Esophagus (tissue), 2 donors: Measurements from ENCODE around the gene PAPPA2. TPM values are rescaled to one million over a fixed set of nuclear protein-coding genes. Genes with fewer than 3 reads are reported as not detected.

ENCODE experiments used
- H3K27ac ChIP-seq, 2 donors: one replicate each; pipeline ENCODE4 v1.5.1; 2013; ENCODE audit warnings: low read depth in 2 of 2, mild to moderate bottlenecking in 2 of 2, inconsistent platforms in 1 of 2, low read length in 1 of 2, moderate library complexity in 1 of 2
- H3K27me3 ChIP-seq, 2 donors: one replicate each; pipeline ENCODE4 v1.6.1; 2013; ENCODE audit warnings: low read length in 2 of 2, control low read depth in 1 of 2, mild to moderate bottlenecking in 1 of 2; ENCODE audit not compliant: insufficient read depth in 2 of 2, control insufficient read depth in 1 of 2
- H3K36me3 ChIP-seq, 2 donors: one replicate each; pipeline ENCODE4 v1.6.1; 2013; ENCODE audit warnings: low read length in 1 of 2; ENCODE audit not compliant: control insufficient read depth in 2 of 2, insufficient read depth in 2 of 2
- H3K4me1 ChIP-seq, 2 donors: one replicate each; pipeline ENCODE4 v1.6.1; 2013; ENCODE audit warnings: low read length in 1 of 2; ENCODE audit not compliant: control insufficient read depth in 2 of 2, insufficient read depth in 2 of 2
- H3K4me3 ChIP-seq, 2 donors: one replicate each; pipeline ENCODE4 v1.5.1; 2013; ENCODE audit warnings: low read length in 2 of 2, mild to moderate bottlenecking in 2 of 2, low read depth in 1 of 2, moderate library complexity in 1 of 2
- H3K9me3 ChIP-seq, 2 donors: one replicate each; pipeline ENCODE4 v1.6.1; 2013; ENCODE audit warnings: mild to moderate bottlenecking in 2 of 2, low read depth in 1 of 2, low read length in 1 of 2, moderate library complexity in 1 of 2; ENCODE audit not compliant: control insufficient read depth in 2 of 2, insufficient read depth in 1 of 2
- WGBS, 2 donors: extraction: QIAGEN DNeasy Blood & Tissue Kit; methylation state at CpG; one replicate each; pipeline ENCODE4 v1.1.7; 2013; 5-methylcytosine and 5-hydroxymethylcytosine counted together
- polyA plus RNA-seq, 2 donors: library from polyadenylated mRNA; stranded (reverse); fragments of 200-250 nt; gene quantifications; one replicate each; pipeline ENCODE4 v1.2.3, GENCODE V29; 2013
- donor health status: healthy with polysubstance abuse.
- donor health status: Bipolar disorder and iron deficiency.

The PAPPA2 gene
- polyA plus RNA-seq, 2 donors = under 0.01 TPM; not detected in 1

DNA sequence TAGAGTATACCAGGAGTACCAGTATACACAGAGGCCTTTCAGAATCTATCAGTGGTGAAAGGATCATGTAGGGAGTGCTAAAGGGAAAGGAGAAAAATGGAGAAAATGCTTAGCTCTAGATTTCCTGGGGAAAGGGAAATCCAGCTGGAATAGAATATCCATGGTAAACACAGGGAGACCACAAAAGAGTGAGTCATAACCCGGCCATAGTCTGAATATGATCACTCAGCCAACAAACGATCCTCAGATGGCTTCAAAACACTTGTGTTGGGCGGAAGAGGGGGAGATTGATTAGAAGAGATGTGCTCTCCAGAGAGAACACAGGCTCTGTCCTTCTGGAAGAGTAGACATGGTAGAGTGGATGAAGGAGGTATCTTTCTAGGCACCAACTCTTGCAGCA, 180.6 kb downstream of the PAPPA2 start:
- H3K36me3 ChIP-seq = no peaks in the 10 kb centered on the region
- H3K4me3 ChIP-seq = no peak overlapping the region
- WGBS, 2 donors = 56 to 59% methylated on average over 3 of the region's 3 CpGs
- H3K27me3 ChIP-seq = no peaks in the 10 kb centered on the region
- H3K9me3 ChIP-seq = no peaks in the 10 kb centered on the region
- H3K4me1 ChIP-seq = no peaks in the 10 kb centered on the region
- no peak overlapping the region for H3K27ac ChIP-seq

DNA sequence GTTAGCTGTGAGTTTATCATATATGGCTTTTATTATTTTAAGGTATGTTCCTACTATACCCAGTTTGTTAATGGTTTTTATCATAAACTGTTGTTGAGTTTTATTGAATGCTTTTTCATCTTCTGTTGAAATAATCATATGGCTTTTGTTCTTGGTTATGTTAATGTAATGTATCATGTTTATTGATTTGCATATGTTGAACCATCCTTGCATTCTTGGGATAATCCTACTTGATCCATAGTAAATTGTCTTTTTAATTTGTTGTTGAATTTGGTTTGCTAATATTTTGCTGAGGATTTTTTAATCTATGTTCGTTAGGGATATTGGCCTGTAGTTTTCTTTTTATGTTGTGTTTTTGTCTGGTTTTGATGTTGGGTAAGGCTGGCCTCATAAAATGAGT, 185.6 kb downstream of the PAPPA2 start:
- no peak overlapping the region for H3K27ac ChIP-seq
- H3K4me3 ChIP-seq = no peak overlapping the region
- 50 to 72% methylated on average over 1 of the region's 1 CpG for WGBS, 2 donors
- no peaks in the 10 kb centered on the region for H3K27me3 ChIP-seq
- H3K4me1 ChIP-seq = no peaks in the 10 kb centered on the region
- peaks cover 0 to 3% of the 10 kb centered on the region in 2 donors for H3K9me3 ChIP-seq
- H3K36me3 ChIP-seq = no peaks in the 10 kb centered on the region

DNA sequence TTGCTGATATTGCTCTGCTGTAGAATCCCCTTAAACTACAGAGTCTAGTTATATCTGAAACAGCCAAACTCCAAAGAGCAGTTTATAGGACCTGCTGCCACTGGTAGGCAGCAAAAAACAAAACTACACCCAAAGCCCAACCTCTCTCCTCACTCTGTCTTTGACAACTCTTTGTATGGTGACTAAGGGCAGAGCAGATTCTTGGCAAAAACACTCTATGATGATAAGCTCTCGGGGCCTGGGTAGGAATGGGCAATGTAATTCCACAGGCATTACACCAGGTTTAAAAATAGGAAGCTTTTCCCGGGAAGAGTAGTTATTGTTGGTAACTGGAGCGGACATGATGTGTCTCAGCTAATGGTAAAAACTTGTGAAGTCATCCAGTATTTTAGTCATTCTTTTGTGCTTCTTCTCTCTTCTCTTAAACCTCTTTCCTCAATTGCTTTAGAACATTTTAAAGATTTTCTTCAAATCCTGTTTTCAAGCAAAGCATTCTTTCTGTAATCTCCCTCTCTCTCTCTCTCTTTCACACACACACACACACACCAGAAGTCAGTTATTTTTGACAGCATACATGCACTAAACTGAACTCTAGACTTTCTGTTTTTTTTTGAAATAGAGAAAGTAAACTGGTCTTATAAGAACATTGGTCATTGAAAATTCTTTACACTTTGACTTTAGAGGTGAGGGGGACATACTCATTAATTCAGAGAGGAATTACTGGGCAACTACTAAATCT, 193.5 kb downstream of the PAPPA2 start:
- peaks cover 0 to 5% of the 10 kb centered on the region in 2 donors for H3K9me3 ChIP-seq
- no peaks in the 10 kb centered on the region for H3K4me1 ChIP-seq
- H3K36me3 ChIP-seq = no peaks in the 10 kb centered on the region
- H3K27me3 ChIP-seq = peaks cover 0 to 2% of the 10 kb centered on the region in 2 donors
- H3K4me3 ChIP-seq = no peak overlapping the region
- 49 to 50% methylated on average over 3 of the region's 3 CpGs for WGBS, 2 donors
- H3K27ac ChIP-seq = no peak overlapping the region

DNA sequence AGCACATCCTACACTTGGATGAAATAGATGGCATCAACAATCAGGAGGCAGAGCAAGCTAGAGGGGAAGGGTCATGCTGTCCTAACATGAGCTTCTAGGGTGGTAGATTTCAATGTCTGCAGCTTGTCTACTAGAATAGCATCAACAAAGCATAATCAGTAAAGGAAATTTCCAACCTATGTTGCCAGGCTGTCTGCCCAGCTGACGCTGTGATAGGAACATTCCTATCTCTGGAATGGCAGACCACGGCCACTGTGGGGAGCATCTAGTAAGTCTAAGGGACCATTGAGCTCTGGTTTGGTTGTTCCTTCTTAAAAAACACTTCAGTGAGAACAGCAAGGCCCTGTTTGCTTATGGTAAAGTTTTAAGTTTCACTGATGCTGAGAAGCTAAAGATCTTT, 206.8 kb downstream of the PAPPA2 start:
- Histone ChIP-seq H3K27ac (no peak overlapping the region), H3K4me1 (no peaks in the 10 kb centered on the region), H3K4me3 (no peak overlapping the region), H3K27me3 (no peaks in the 10 kb centered on the region), H3K9me3 (peaks cover 0 to 2% of the 10 kb centered on the region in 2 donors), H3K36me3 (no peaks in the 10 kb centered on the region)
- 59 to 73% methylated on average over 2 of the region's 2 CpGs for WGBS, 2 donors

DNA sequence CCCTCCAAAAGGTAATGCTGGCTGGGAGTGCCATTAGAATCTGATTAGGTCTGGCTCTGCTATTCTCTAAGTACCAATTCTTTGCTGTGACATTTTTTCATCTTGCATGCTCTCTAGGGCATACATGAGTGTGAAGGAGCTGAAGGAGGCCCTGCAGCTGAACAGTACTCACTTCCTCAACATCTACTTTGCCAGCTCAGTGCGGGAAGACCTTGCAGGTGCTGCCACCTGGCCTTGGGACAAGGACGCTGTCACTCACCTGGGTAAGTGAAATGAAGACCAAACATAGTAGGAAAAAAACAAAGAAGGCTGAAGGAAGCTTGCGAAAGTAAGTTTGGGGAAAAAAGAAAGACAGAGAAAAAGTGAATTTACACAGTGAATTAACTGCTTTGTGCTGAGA, 207.9 kb downstream of the PAPPA2 start:
- Histone ChIP-seq H3K9me3 (peaks cover 0 to 2% of the 10 kb centered on the region in 2 donors), H3K4me1 (no peaks in the 10 kb centered on the region), H3K27me3 (no peaks in the 10 kb centered on the region), H3K27ac (no peak overlapping the region), H3K4me3 (no peak overlapping the region), H3K36me3 (no peaks in the 10 kb centered on the region)
- 47 to 56% methylated on average over 3 of the region's 3 CpGs for WGBS, 2 donors

DNA sequence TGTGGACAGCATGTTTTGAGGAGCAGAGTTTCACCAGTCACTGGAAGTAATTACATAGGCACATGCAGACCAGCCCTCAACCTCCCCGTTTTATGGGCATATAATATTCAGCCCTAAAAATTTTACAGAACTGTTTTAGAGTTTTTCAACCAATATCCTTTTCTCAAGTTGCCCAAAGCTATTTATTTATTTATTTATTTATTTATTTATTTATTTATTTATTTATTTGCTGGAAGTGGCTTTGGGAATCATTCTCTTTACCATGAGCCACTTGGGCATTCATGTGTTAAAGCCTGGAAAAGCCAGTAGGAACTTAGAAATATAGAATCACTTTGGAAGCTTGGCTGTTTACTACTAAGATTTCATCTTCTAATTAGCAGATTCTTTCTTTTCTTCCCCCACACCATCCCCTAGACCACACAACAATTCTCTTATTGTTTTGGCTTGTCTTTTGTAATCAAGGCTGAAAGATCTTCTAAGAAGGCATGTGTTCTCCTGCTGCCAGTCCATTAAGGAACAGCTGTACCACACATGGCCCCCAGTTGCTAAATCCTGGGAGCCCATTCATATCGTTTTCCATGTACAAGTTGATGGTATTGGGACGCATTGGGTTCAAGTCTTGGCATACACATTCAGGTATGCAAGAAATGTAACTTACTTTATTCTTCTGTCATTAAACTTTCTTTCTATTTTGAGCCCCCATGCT, 220.0 kb downstream of the PAPPA2 start:
- no peaks in the 10 kb centered on the region for H3K4me1 ChIP-seq
- no peaks in the 10 kb centered on the region for H3K36me3 ChIP-seq
- H3K27ac ChIP-seq = no peak overlapping the region
- H3K27me3 ChIP-seq = no peaks in the 10 kb centered on the region
- no peaks in the 10 kb centered on the region for H3K9me3 ChIP-seq
- no peak overlapping the region for H3K4me3 ChIP-seq
- 72 to 80% methylated on average over 3 of the region's 3 CpGs for WGBS, 2 donors

DNA sequence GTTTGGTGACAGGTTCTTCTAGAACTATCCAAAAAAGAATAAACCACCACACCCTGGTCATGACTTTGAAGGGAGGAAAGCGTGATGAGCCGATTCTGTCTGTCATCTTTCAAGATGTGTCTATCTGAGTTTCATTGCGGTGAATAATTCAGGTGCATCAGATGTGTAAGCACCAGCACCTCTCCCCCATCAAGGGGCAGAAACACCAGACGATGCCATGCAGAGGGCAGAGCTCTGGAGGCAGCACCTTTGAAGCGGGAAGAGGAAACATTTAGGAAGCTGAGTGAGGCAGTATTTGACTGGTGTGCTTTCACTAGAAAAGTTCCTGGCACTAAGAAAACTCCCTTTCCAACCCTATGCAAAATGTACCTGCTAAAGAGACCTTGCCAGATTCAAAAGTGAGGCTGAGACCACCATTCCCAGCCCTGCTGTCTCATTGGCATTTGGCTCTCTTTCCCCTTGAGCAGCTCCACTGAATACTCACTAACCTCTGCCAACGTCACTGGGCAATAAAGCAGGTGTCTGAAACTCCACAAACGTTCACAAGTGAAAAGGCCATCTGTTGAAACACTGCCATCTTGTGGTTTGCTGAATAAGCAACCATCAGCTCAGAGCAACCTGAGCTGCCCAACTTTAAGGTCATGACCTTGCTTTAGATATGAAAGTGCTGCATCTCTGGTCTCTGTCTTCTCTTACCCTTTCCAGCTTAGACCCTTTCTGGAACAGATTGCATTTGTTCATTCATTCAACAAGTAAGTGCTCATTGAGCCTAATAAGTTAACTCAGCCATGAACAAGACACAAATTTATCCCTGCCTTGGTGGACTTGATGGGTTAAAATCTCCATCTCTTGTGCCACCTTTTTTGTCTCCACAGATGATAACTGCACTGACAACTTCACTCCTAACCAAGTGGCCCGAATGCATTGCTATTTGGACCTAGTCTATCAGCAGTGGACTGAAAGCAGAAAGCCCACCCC, 228.6 kb downstream of the PAPPA2 start:
- WGBS, 2 donors = 54 to 55% methylated on average over 8 of the region's 8 CpGs

DNA sequence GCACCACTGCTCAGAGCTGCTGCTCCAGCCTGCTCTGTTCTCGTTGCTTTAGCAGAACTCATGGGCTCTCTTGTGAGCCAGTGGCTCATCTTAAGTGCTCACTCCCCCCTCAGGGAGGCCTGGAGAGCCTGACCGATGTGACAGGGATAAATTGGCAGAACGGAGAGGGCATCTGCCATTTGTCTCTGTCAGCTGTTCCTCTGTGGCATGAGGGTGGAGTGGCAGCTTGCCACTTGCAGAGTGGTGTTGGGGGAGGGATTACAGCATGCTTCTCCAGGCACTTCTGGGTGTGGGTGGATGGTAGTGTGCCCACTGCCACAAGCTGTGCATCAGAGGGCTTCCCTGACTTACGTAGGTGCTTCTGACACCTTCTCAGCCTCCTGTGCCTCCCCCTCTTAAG, 229.5 kb downstream of the PAPPA2 start:
- no peak overlapping the region for H3K4me3 ChIP-seq
- 58 to 72% methylated on average over 4 of the region's 4 CpGs for WGBS, 2 donors
- H3K36me3 ChIP-seq = no peaks in the 10 kb centered on the region
- no peaks in the 10 kb centered on the region for H3K9me3 ChIP-seq
- H3K4me1 ChIP-seq = no peaks in the 10 kb centered on the region
- H3K27me3 ChIP-seq = no peaks in the 10 kb centered on the region
- no peak overlapping the region for H3K27ac ChIP-seq

More for the DNA sequence above, 228.6 kb downstream of the PAPPA2 start:
- no peaks in the 10 kb centered on the region for H3K4me1 ChIP-seq
- no peaks in the 10 kb centered on the region for H3K27me3 ChIP-seq
- no peak overlapping the region for H3K27ac ChIP-seq
- no peaks in the 10 kb centered on the region for H3K36me3 ChIP-seq
- H3K9me3 ChIP-seq = no peaks in the 10 kb centered on the region
- no peak overlapping the region for H3K4me3 ChIP-seq

DNA sequence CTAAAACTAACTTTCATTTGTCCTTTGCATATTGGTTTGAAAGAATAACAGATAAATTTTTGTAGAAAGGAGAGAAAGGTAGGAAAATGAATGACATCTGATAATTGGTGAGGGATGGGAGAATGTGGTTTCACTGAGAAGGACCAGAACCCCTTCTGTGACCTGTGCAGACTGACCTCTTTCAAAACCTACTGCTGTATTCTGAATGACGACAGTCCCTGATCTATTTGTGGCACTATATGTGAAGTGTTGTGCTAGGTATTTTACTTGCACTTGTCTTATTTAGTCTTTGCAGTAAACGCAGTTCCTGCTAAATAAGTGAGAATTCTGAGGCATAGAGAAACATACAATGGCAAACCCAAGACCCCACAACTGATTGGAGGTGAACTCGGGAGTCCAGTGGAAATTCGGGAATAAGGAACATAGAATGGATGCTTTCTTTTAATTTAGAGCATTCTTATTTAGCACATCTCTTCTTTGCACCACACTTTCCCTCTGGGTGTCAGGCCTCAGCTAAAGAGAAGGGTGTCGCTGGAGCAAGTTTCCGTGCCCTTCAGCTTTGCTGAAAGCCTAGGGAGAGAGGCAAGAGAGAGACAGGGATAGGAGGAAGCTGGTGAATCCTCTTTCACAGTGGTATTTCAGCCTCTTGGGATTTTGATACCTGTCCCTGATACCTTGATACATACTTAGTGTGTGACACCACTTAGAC, 230.2 kb downstream of the PAPPA2 start:
- no peaks in the 10 kb centered on the region for H3K36me3 ChIP-seq
- H3K4me3 ChIP-seq = no peak overlapping the region
- H3K27ac ChIP-seq = no peak overlapping the region
- H3K4me1 ChIP-seq = no peaks in the 10 kb centered on the region
- no peaks in the 10 kb centered on the region for H3K27me3 ChIP-seq
- no peaks in the 10 kb centered on the region for H3K9me3 ChIP-seq
- 83 to 86% methylated on average over 6 of the region's 6 CpGs for WGBS, 2 donors
